ENCODE measurements around the gene UNC13A.

DNA sequence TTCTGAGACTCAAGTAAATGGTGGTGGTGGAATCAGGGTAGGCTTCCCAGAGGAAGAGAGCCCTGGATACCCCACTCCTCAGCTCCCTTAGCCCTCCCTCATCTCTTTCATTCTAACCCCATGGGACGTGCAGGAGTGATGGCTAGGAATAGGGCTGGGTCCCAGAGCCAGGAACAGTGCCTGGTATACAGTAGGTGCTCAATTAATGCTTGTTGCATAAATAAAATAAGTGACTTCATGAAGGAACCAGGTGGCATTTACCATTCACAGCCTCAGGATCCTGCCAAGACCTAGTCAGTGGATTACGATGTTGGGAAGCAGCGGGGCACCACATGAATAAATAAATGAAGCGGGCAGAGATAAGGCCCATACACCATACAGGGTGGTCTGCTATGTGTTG lies 3.9 kb downstream of the UNC13A start:
- TF ChIP-seq, protein P1, sequence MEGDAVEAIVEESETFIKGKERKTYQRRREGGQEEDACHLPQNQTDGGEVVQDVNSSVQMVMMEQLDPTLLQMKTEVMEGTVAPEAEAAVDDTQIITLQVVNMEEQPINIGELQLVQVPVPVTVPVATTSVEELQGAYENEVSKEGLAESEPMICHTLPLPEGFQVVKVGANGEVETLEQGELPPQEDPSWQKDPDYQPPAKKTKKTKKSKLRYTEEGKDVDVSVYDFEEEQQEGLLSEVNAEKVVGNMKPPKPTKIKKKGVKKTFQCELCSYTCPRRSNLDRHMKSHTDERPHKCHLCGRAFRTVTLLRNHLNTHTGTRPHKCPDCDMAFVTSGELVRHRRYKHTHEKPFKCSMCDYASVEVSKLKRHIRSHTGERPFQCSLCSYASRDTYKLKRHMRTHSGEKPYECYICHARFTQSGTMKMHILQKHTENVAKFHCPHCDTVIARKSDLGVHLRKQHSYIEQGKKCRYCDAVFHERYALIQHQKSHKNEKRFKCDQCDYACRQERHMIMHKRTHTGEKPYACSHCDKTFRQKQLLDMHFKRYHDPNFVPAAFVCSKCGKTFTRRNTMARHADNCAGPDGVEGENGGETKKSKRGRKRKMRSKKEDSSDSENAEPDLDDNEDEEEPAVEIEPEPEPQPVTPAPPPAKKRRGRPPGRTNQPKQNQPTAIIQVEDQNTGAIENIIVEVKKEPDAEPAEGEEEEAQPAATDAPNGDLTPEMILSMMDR (IDR thresholded peaks at IDR 0.05) = no peak
- no peak for TF ChIP-seq POLR2A (IDR thresholded peaks at IDR 0.05)
